ENCODE results near the gene GGTLC1. TPM values are rescaled to one million over a fixed set of nuclear protein-coding genes. Genes with fewer than 3 reads are reported as not detected.

GGTLC1 gene
- total and polyA plus RNA-seq, 7 donors = not detected

DNA sequence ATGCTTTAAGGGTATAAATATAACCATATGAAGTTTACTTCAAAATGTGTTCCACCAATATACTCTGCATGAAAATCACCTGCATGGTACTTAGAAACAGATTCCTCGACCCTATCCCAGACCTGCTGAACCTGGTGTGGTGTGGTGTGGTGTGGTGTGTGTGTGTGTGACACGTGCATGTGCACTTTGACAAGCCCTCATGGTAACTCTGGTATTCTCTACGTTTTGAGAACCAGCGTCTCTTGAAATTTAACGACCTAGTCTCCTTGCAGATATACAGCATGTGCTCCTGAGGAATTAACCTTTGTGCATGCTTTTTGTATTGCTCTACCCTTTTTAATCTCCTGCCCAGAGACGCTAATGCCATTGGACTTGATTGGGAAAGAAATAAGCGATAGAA, 29.5 kb downstream of the GGTLC1 start:
- ATAC-seq = no peak

GRCh38 chr20:23955896-23956295, 32.7 kb downstream of the GGTLC1 start:
- no peaks in the 10 kb centered on the region for H3K36me3 ChIP-seq (ENCODE audit: insufficient read depth in 1 of 2, low read depth in 1 of 2)
- no peak for DNase-seq

More for the DNA sequence above, 29.5 kb downstream of the GGTLC1 start:
- no peak for DNase-seq
- intact Hi-C loops (cut with DNase I) = no loop called here
- H3K36me3 ChIP-seq (ENCODE audit: insufficient read depth in 1 of 2, low read depth in 1 of 2) = no peaks in the 10 kb centered on the region
- no peak for TF ChIP-seq CTCF (IDR thresholded peaks at IDR 0.05)
- H3K27me3 ChIP-seq (ENCODE audit: insufficient read depth in 3 of 3, low read length in 2 of 3) = peaks cover 0 to 4% (median 4%) of the 10 kb centered on the region in 3 donors
- H3K4me1 ChIP-seq = no peaks in the 10 kb centered on the region
- H3K27ac ChIP-seq = no peak overlapping the region
- H3K4me3 ChIP-seq = no peak overlapping the region
- 62 to 70% (median 65%) methylated on average over 7 of the region's 7 CpGs for WGBS, 3 donors
- H3K9me3 ChIP-seq = no peaks in the 10 kb centered on the region

DNA sequence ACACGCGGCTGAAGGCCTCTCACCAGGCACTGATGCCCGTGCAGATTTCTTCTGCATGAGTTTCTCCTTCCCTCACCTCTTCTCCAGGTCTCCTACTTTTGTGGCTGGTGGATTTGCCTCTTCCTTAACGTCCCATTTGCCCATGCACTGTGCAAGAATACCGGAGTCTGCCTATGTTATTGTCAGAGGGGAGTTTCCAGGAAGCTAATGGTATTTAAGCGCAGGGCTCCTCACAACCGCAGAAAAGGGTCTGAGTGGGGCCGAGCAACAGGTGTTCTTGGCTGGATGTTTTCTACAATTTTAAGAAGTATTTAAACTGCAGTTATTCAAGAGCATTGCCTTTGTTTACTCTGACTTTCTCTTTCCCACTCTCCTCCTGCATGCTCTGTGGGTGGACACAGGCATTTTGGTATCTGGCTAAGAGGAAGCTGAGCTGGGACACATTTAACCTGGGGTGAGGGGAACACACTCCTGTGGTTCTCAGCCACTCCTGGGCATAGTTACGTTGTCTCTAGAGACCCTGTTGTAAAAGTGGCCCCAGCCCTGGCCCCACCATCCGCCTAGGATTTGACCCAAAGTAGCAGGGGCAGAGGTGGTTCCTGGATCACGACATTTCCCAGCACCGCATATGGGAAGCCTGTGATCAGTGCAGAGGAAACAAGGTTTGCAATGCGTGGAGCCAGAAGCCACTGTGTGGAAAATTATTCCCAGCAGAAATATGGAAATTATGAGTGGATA, 34.4 kb downstream of the GGTLC1 start:
- H3K27me3 ChIP-seq (ENCODE audit: insufficient read depth in 3 of 3, low read length in 2 of 3) = peaks cover 0 to 4% (median 2%) of the 10 kb centered on the region in 3 donors
- no peak for DNase-seq
- no peak overlapping the region for H3K27ac ChIP-seq
- no peak overlapping the region for H3K4me3 ChIP-seq
- WGBS, 3 donors = 51 to 58% (median 54%) methylated on average over 13 of the region's 13 CpGs
- intact Hi-C loops (cut with DNase I) = no loop called here
- no peaks in the 10 kb centered on the region for H3K9me3 ChIP-seq
- ATAC-seq = no peak
- TF ChIP-seq CTCF (IDR thresholded peaks at IDR 0.05) = no peak
- H3K4me1 ChIP-seq = no peaks in the 10 kb centered on the region
- H3K36me3 ChIP-seq (ENCODE audit: insufficient read depth in 1 of 2, low read depth in 1 of 2) = no peaks in the 10 kb centered on the region

More at GRCh38 chr20:23955896-23956295, 32.7 kb downstream of the GGTLC1 start:
- intact Hi-C loops (cut with DNase I) = no loop called here
- TF ChIP-seq CTCF (IDR thresholded peaks at IDR 0.05) = no peak
- H3K9me3 ChIP-seq = no peaks in the 10 kb centered on the region
- peaks cover 2 to 4% (median 4%) of the 10 kb centered on the region in 3 donors for H3K27me3 ChIP-seq (ENCODE audit: insufficient read depth in 3 of 3, low read length in 2 of 3)
- no peak for ATAC-seq
- WGBS, 3 donors = 44 to 46% (median 44%) methylated on average over 3 of the region's 3 CpGs
- no peaks in the 10 kb centered on the region for H3K4me1 ChIP-seq
- no peak overlapping the region for H3K27ac ChIP-seq
- H3K4me3 ChIP-seq = no peak overlapping the region

DNA sequence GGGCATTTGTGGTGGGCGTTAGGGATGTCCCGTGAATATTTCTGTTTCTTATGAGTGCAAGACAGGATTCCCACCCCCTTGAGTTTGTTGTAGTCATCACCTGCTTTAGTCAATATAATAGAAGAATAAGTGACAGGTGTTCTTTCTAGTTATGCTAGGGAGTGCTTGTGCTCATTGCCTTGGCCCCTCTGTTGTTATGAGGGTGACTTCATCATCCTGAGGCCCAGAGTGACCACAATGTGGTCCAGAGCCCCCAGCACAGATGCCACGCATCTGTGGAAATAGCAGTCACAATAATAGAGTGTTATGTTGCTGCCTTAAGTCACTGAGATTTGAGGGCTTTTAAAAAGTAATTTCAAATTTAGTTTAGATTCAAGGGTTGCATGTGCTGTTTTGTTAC, 42.4 kb downstream of the GGTLC1 start:
- WGBS, 3 donors = 52 to 57% (median 52%) methylated on average over 3 of the region's 3 CpGs

More for the DNA sequence above, 42.4 kb downstream of the GGTLC1 start:
- Histone ChIP-seq H3K4me3 (no peak overlapping the region), H3K27ac (no peak overlapping the region), H3K9me3 (no peaks in the 10 kb centered on the region), H3K27me3 (ENCODE audit: insufficient read depth in 3 of 3, low read length in 2 of 3) (peaks cover 0 to 2% (median 0%) of the 10 kb centered on the region in 3 donors), H3K36me3 (ENCODE audit: insufficient read depth in 1 of 2, low read depth in 1 of 2) (no peaks in the 10 kb centered on the region), H3K4me1 (no peaks in the 10 kb centered on the region)
- TF ChIP-seq CTCF (IDR thresholded peaks at IDR 0.05) = no peak
- DNase-seq = no peak
- no peak for ATAC-seq
- intact Hi-C loops (cut with DNase I) = no loop called here

Data from psoas muscle (tissue), 8 donors.